IMR-90 (cell line): Measurements from ENCODE around the gene TNS1. TPM values are rescaled to one million over a fixed set of nuclear protein-coding genes. Genes with fewer than 3 reads are reported as not detected.

ENCODE experiments used
- ATAC-seq: fragments of 200-7000 bp; cut with Tn5 transposase; 2 replicates; pipeline ENCODE4 v1.9.1; 2020; ENCODE audit warnings: low read depth, mild to moderate bottlenecking, moderate library complexity
- BruUV-seq: library from RNA; stranded (reverse); fragments of 400-500 nt; replicated peaks from 2 replicates; lab custom pipeline; 2021; lab: Mats Ljungman, UMichigan
- CTCF ChIA-PET: fragments of 300-600 bp; formaldehyde crosslinking; extraction: SDS; loops from one replicate; lab custom pipeline; 2021; ENCODE audit warnings: antibody characterized with exemption; lab: Yijun Ruan, JAX
- POLR2A ChIA-PET: fragments of 300-600 bp; sonication (Branson Sonifier 250); formaldehyde crosslinking; loops from one replicate; lab custom pipeline; 2022; ENCODE audit warnings: antibody characterized with exemption; ENCODE audit not compliant: unreplicated experiment; lab: Charles Lee
- DNase-seq: peaks from one replicate; pipeline ENCODE4 v3.0.0; 2013
- H2AFZ ChIP-seq: replicated peaks from 2 replicates; pipeline ENCODE3; 2013; ENCODE audit warnings: low read length, mild to moderate bottlenecking; ENCODE audit not compliant: poor library complexity
- H2AK5ac ChIP-seq: 2 replicates; pipeline ENCODE4 v1.6.1; 2013; ENCODE audit warnings: low read depth, low read length, inconsistent platforms
- H2AK9ac ChIP-seq: replicated peaks from 2 replicates; pipeline ENCODE3; 2013; ENCODE audit warnings: mild to moderate bottlenecking, low read depth, low read length, moderate library complexity; ENCODE audit not compliant: poor library complexity
- H2BK120ac ChIP-seq: 2 replicates; pipeline ENCODE4 v1.6.1; 2013; ENCODE audit warnings: low read depth, low read length, inconsistent platforms
- H2BK15ac ChIP-seq: 3 replicates; pipeline ENCODE4 v1.6.1; 2013; ENCODE audit warnings: low read depth, low read length, inconsistent platforms
- H2BK20ac ChIP-seq: 2 replicates; pipeline ENCODE4 v1.6.1; 2013; ENCODE audit warnings: low read depth, mild to moderate bottlenecking, inconsistent platforms, low read length, moderate library complexity
- H2BK5ac ChIP-seq: 2 replicates; pipeline ENCODE4 v1.6.1; 2013; ENCODE audit warnings: mild to moderate bottlenecking, low read depth, low read length, inconsistent platforms; ENCODE audit not compliant: poor library complexity, severe bottlenecking
- H3K14ac ChIP-seq: replicated peaks from 2 replicates; pipeline ENCODE4 v1.6.1; 2013; ENCODE audit warnings: low read depth, low read length, inconsistent platforms
- H3K18ac ChIP-seq: 2 replicates; pipeline ENCODE4 v1.6.1; 2013; ENCODE audit warnings: low read depth, low read length, control low read depth
- H3K23ac ChIP-seq: 2 replicates; pipeline ENCODE4 v1.6.1; 2013; ENCODE audit warnings: low read depth, low read length, inconsistent platforms
- H3K27ac ChIP-seq: 2 replicates; pipeline ENCODE4 v1.5.1; 2013; ENCODE audit warnings: mild to moderate bottlenecking, control low read depth, low read length; ENCODE audit not compliant: insufficient read depth
- H3K27me3 ChIP-seq: 2 replicates; pipeline ENCODE4 v1.6.1; 2013; ENCODE audit warnings: low read length; ENCODE audit not compliant: control insufficient read depth, insufficient read depth
- H3K36me3 ChIP-seq: 2 replicates; pipeline ENCODE4 v1.6.1; 2013; ENCODE audit warnings: low read length, mixed read lengths; ENCODE audit not compliant: control insufficient read depth, insufficient read depth
- H3K4ac ChIP-seq: 2 replicates; pipeline ENCODE4 v1.6.1; 2013; ENCODE audit warnings: low read depth, low read length, inconsistent platforms
- H3K4me1 ChIP-seq: 2 replicates; pipeline ENCODE4 v1.6.1; 2013; ENCODE audit warnings: low read length, mixed read lengths; ENCODE audit not compliant: control insufficient read depth, insufficient read depth
- H3K4me2 ChIP-seq: 2 replicates; pipeline ENCODE4 v1.6.1; 2013; ENCODE audit warnings: low read depth, mild to moderate bottlenecking, control low read depth, low read length, moderate library complexity
- H3K4me3 ChIP-seq: 2 replicates; pipeline ENCODE4 v1.5.1; 2013; ENCODE audit warnings: low read depth, mild to moderate bottlenecking, control low read depth, low read length, moderate library complexity; ENCODE audit not compliant: insufficient read depth
- H3K56ac ChIP-seq: 2 replicates; pipeline ENCODE4 v1.6.1; 2013; ENCODE audit warnings: low read length, inconsistent platforms; ENCODE audit not compliant: insufficient read depth; ENCODE audit errors: extremely low read depth
- H3K79me1 ChIP-seq, 2 experiments: 2 replicates each; pipeline ENCODE4 v1.6.1; 2013; ENCODE audit warnings: low read length in 2 of 2, inconsistent platforms in 1 of 2, low read depth in 1 of 2
- H3K9ac ChIP-seq: 2 replicates; pipeline ENCODE4 v1.6.1; 2013; ENCODE audit warnings: low read depth, low read length, control low read depth
- H3K9me1 ChIP-seq: 2 replicates; pipeline ENCODE4 v1.6.1; 2013; ENCODE audit warnings: low read length, inconsistent platforms; ENCODE audit not compliant: insufficient read depth
- H3K9me3 ChIP-seq: 2 replicates; pipeline ENCODE4 v1.6.1; 2013; ENCODE audit warnings: low read length; ENCODE audit not compliant: control insufficient read depth, insufficient read depth
- H4K20me1 ChIP-seq: 2 replicates; pipeline ENCODE4 v1.6.1; 2013; ENCODE audit warnings: low read length, inconsistent platforms; ENCODE audit not compliant: insufficient read depth
- H4K5ac ChIP-seq: 2 replicates; pipeline ENCODE4 v1.6.1; 2013; ENCODE audit warnings: mild to moderate bottlenecking, low read depth, low read length, control low read depth
- H4K8ac ChIP-seq, 2 experiments: 2 replicates each; pipeline ENCODE4 v1.6.1; 2013; ENCODE audit warnings: low read depth in 2 of 2, low read length in 2 of 2, control low read depth in 1 of 2, inconsistent platforms in 1 of 2
- H4K91ac ChIP-seq: 2 replicates; pipeline ENCODE4 v1.6.1; 2013; ENCODE audit warnings: low read depth, low read length, inconsistent platforms; ENCODE audit not compliant: insufficient read depth
- BHLHE40 ChIP-seq: fragments of 150-350 bp; IDR thresholded peaks from 2 replicates; pipeline ENCODE4 v1.6.1; 2016; ENCODE audit warnings: mild to moderate bottlenecking, low read depth, low read length
- CEBPB ChIP-seq: IDR thresholded peaks from 2 replicates; pipeline ENCODE4 v1.6.1; 2012; ENCODE audit warnings: low read depth, low read length, improper control_type of control experiment
- CHD1 ChIP-seq: IDR thresholded peaks from 2 replicates; pipeline ENCODE4 v1.6.1; 2012; ENCODE audit warnings: low read depth, low read length, improper control_type of control experiment
- CTCF ChIP-seq: conservative IDR thresholded peaks from 2 replicates; pipeline ENCODE4 v1.5.1; 2012; ENCODE audit warnings: mild to moderate bottlenecking, low read depth, low read length, improper control_type of control experiment
- ELK1 ChIP-seq: fragments of 150-350 bp; IDR thresholded peaks from 2 replicates; pipeline ENCODE4 v1.6.1; 2016; ENCODE audit warnings: low read depth, mild to moderate bottlenecking, low read length, moderate library complexity, borderline replicate concordance
- FOS ChIP-seq: fragments of 150-350 bp; IDR thresholded peaks from 2 replicates; pipeline ENCODE4 v1.6.1; 2016; ENCODE audit warnings: low read depth, low read length
- MAFK ChIP-seq: IDR thresholded peaks from 2 replicates; pipeline ENCODE4 v1.6.1; 2012; ENCODE audit warnings: low read depth, low read length, improper control_type of control experiment
- MAZ ChIP-seq: IDR thresholded peaks from 2 replicates; pipeline ENCODE4 v1.6.1; 2012; ENCODE audit warnings: low read depth, mild to moderate bottlenecking, low read length, improper control_type of control experiment, moderate library complexity, borderline replicate concordance
- MXI1 ChIP-seq: IDR thresholded peaks from 2 replicates; pipeline ENCODE4 v1.6.1; 2012; ENCODE audit warnings: low read depth, mild to moderate bottlenecking, low read length, moderate library complexity, borderline replicate concordance
- NFE2L2 ChIP-seq: fragments of 150-350 bp; IDR thresholded peaks from 2 replicates; pipeline ENCODE4 v1.6.1; 2016; ENCODE audit warnings: low read depth, mild to moderate bottlenecking, low read length
- POLR2A ChIP-seq: IDR thresholded peaks from 2 replicates; pipeline ENCODE4 v1.6.1; 2012; ENCODE audit warnings: mild to moderate bottlenecking, low read depth, low read length
- RAD21 ChIP-seq: IDR thresholded peaks from 2 replicates; pipeline ENCODE4 v1.6.1; 2012; ENCODE audit warnings: low read length, improper control_type of control experiment
- RCOR1 ChIP-seq: IDR thresholded peaks from 2 replicates; pipeline ENCODE4 v1.6.1; 2012; ENCODE audit warnings: mild to moderate bottlenecking, low read length, improper control_type of control experiment; ENCODE audit not compliant: insufficient replicate concordance
- RFX5 ChIP-seq: IDR thresholded peaks from 2 replicates; pipeline ENCODE4 v1.8.0; 2012; ENCODE audit warnings: low read depth, mild to moderate bottlenecking, low read length, moderate library complexity
- SMC3 ChIP-seq: fragments of 150-350 bp; IDR thresholded peaks from 2 replicates; pipeline ENCODE4 v1.6.1; 2016; ENCODE audit warnings: low read depth, mild to moderate bottlenecking, antibody characterized with exemption, low read length, moderate library complexity
- USF2 ChIP-seq: fragments of 150-350 bp; IDR thresholded peaks from 2 replicates; pipeline ENCODE4 v1.6.1; 2017; ENCODE audit warnings: mild to moderate bottlenecking, antibody characterized with exemption, low read length, low read depth
- WGBS, 2 experiments: methylation state at CpG; one replicate each; pipeline versions ENCODE4 v1.1.5 to v1.1.7; 2013; ENCODE audit warnings: missing lambda C conversion rate in 2 of 2; ENCODE audit not compliant: insufficient read length in 1 of 2; ENCODE audit errors: extremely low coverage in 2 of 2; 5-methylcytosine and 5-hydroxymethylcytosine counted together
- dilution Hi-C: fragments of 300-500 bp; cut with HindIII; formaldehyde crosslinking; loops from one replicate; pipeline ENCODE4 v1.14.3; 2018; ENCODE audit warnings: low sequenced_read_pairs; ENCODE audit not compliant: unreplicated experiment
- in situ Hi-C: fragments of 300-500 bp; cut with MboI; formaldehyde crosslinking; loops from 3 replicates; pipeline ENCODE4 v1.14.3; 2019; ENCODE audit warnings: low sequenced_read_pairs, inconsistent platforms, mixed read lengths
- intact Hi-C: fragments of 100-400 bp; cut with micrococcal nuclease; formaldehyde crosslinking; loops from 2 replicates; pipeline ENCODE4 v1.10.0; 2022
- polyA plus RNA-seq, 3 experiments: library from polyadenylated mRNA; depleted of rRNA; stranded (reverse); fragments of >200 nt; gene quantifications; 2 replicates each; pipeline ENCODE4 v1.2.3, GENCODE V29; 2012; ENCODE audit warnings: low replicate concordance in 1 of 3
- total RNA-seq: library from RNA; depleted of rRNA; stranded (reverse); fragments of >200 nt; gene quantifications from 2 replicates; pipeline ENCODE4 v1.2.3, GENCODE V29; 2012

Gene TNS1
- total and polyA plus RNA-seq, 2 of the 4 experiments (the other 2 are of a cell fraction): 41.1 to 45.2 TPM

GRCh38 chr2:217908544-217908943 lies 94.3 kb downstream of the TNS1 start:
- Histone ChIP-seq H3K27me3 (no peaks in the 10 kb centered on the region), H3K4ac (no peak overlapping the region), H3K56ac (no peak overlapping the region), H3K23ac (no peak overlapping the region), H3K14ac (no peak overlapping the region), H2AK9ac (no peak overlapping the region), H3K18ac (no peak overlapping the region), H2BK5ac (no peak overlapping the region), H3K27ac (no peak overlapping the region), H4K8ac (no peak overlapping the region), H2BK120ac (no peak overlapping the region), H4K5ac (no peak overlapping the region), H3K9me1 (peaks cover 26% of the 10 kb centered on the region), H4K20me1 (peaks cover 26% of the 10 kb centered on the region), H2AK5ac (no peak overlapping the region), H4K91ac (no peak overlapping the region), H3K36me3 (peaks cover 5% of the 10 kb centered on the region), H2BK15ac (no peak overlapping the region), H3K4me1 (peaks cover 47% of the 10 kb centered on the region), H2AFZ (no peak overlapping the region), H3K79me1 (peaks cover 21 to 78% of the 10 kb centered on the region in 2 experiments; a peak in 3 of 4 replicates), H3K4me3 (no peak overlapping the region), H3K9me3 (no peaks in the 10 kb centered on the region), H3K4me2 (no peak overlapping the region), H3K9ac (no peak overlapping the region), H2BK20ac (no peak overlapping the region)
- CTCF ChIA-PET: no interaction called here
- dilution Hi-C loops (no loop called here), in situ Hi-C loops (no loop called here), intact Hi-C loops (no loop called here)
- TF ChIP-seq RAD21 (no peak), RFX5 (no peak), MAFK (no peak), BHLHE40 (no peak), USF2 (no peak), CHD1 (no peak), FOS (no peak), RCOR1 (no peak), ELK1 (no peak), SMC3 (no peak), CEBPB (no peak), MAZ (no peak), CTCF (no peak), POLR2A (no peak), MXI1 (no peak), NFE2L2 (no peak)
- DNase-seq (no peak), ATAC-seq (no peak)
- WGBS, 2 experiments: no CpG with 5 or more reads among the region's 8 CpGs
- BruUV-seq: no TSS peak
- POLR2A ChIA-PET: no interaction called here
